Caco-2 (cell line): ENCODE measurements around the gene SSBP1. TPM values are rescaled to one million over a fixed set of nuclear protein-coding genes. Genes with fewer than 3 reads are reported as not detected.

Source experiments
- BruUV-seq: library from RNA; stranded (reverse); fragments of 400-500 nt; replicated peaks from 2 replicates; lab custom pipeline; 2021; lab: Mats Ljungman, UMichigan
- CTCF ChIA-PET: fragments of 300-600 bp; sonication (Branson Sonifier 250); formaldehyde crosslinking; loops from one replicate; lab custom pipeline; 2022; ENCODE audit warnings: antibody characterized with exemption; lab: Charles Lee
- POLR2A ChIA-PET: fragments of 300-600 bp; sonication (Branson Sonifier 250); formaldehyde crosslinking; loops from one replicate; lab custom pipeline; 2022; ENCODE audit warnings: antibody characterized with exemption; lab: Charles Lee
- DNase-seq, 2 experiments: peaks; one replicate each; pipeline versions ENCODE4 v3.0.0 to v3.0.0-alpha.2; 2020 to 2022
- H3K27me3 ChIP-seq: replicated peaks from 2 replicates; pipeline ENCODE4 v1.6.0; 2011; ENCODE audit warnings: low read length; ENCODE audit not compliant: control insufficient read depth, insufficient read depth
- H3K36me3 ChIP-seq: 2 replicates; pipeline ENCODE4 v1.5.1; 2011; ENCODE audit warnings: low read length; ENCODE audit not compliant: control insufficient read depth, insufficient read depth
- H3K4me1 ChIP-seq: fragments of 250-450 bp; sonication (Bioruptor Pico); 2 replicates; pipeline ENCODE4 v1.5.1; 2020; ENCODE audit warnings: mild to moderate bottlenecking
- H3K4me3 ChIP-seq: 2 replicates; pipeline ENCODE4 v1.5.1; 2011; ENCODE audit warnings: low read depth, mild to moderate bottlenecking, control low read depth, low read length
- H3K9me3 ChIP-seq: fragments of 250-450 bp; sonication (Bioruptor Pico); 2 replicates; pipeline ENCODE4 v1.5.1; 2020; ENCODE audit warnings: mild to moderate bottlenecking, moderate library complexity
- H3K27ac Mint-ChIP-seq: one replicate; pipeline ENCODE4 v1.8.0; 2022; ENCODE audit warnings: mixed read lengths; ENCODE audit not compliant: unreplicated experiment
- H3K27me3 Mint-ChIP-seq: one replicate; pipeline ENCODE4 v1.8.0; 2022; ENCODE audit warnings: mixed read lengths; ENCODE audit not compliant: insufficient read depth, unreplicated experiment
- H3K36me3 Mint-ChIP-seq: one replicate; pipeline ENCODE4 v1.8.0; 2022; ENCODE audit warnings: mild to moderate bottlenecking, mixed read lengths; ENCODE audit not compliant: insufficient read depth, unreplicated experiment
- H3K4me1 Mint-ChIP-seq: one replicate; pipeline ENCODE4 v1.8.0; 2022; ENCODE audit warnings: low read depth, mixed read lengths; ENCODE audit not compliant: unreplicated experiment
- H3K4me3 Mint-ChIP-seq: one replicate; pipeline ENCODE4 v1.8.0; 2022; ENCODE audit warnings: mild to moderate bottlenecking, moderate library complexity, mixed read lengths; ENCODE audit not compliant: unreplicated experiment
- H3K9me3 Mint-ChIP-seq: one replicate; pipeline ENCODE4 v1.8.0; 2022; ENCODE audit warnings: mixed read lengths; ENCODE audit not compliant: unreplicated experiment
- CTCF ChIP-seq, 2 experiments: fragments of 200-600 bp in 1 of 2; IDR thresholded peaks; 1 replicate in 1 of 2; 2 replicates in 1 of 2; pipeline versions ENCODE4 v1.5.1 to v1.8.0; 2011 to 2022; ENCODE audit warnings: antibody characterized with exemption in 1 of 2, control low read depth in 1 of 2, inconsistent platforms in 1 of 2, low read depth in 1 of 2, low read length in 1 of 2, mild to moderate bottlenecking in 1 of 2, moderate library complexity in 1 of 2; ENCODE audit not compliant: insufficient read depth in 1 of 2, severe bottlenecking in 1 of 2, unreplicated experiment in 1 of 2
- intact Hi-C: fragments of 100-400 bp; cut with micrococcal nuclease; formaldehyde crosslinking; loops from one replicate; pipeline ENCODE4 v1.10.0; 2022; ENCODE audit not compliant: unreplicated experiment
- total RNA-seq: library from RNA; stranded (reverse); gene quantifications from 2 replicates; pipeline ENCODE4 v1.2.3, GENCODE V29; 2022

The SSBP1 gene
- total RNA-seq, 1 experiment from 2014 or later, result 199 TPM

GRCh38 chr7:141704112-141704511, 34.0 kb upstream of the SSBP1 start:
- H3K36me3 ChIP-seq, result no peaks in the 10 kb centered on the region; the same call in 1 of the 2 replicates
- peaks cover 55% of the 10 kb centered on the region for H3K4me1 ChIP-seq
- H3K27me3 ChIP-seq, result no peaks in the 10 kb centered on the region
- no peak overlapping the region for H3K4me3 ChIP-seq
- no peaks in the 10 kb centered on the region for H3K36me3 Mint-ChIP-seq
- H3K9me3 Mint-ChIP-seq, result no peaks in the 10 kb centered on the region
- no peak for DNase-seq
- BruUV-seq, result no TSS peak
- H3K27ac Mint-ChIP-seq, result no peak overlapping the region
- peaks cover 34% of the 10 kb centered on the region for H3K4me1 Mint-ChIP-seq
- ChIA-PET POLR2A (no interaction called here), CTCF (no interaction called here)
- no peaks in the 10 kb centered on the region for H3K9me3 ChIP-seq
- H3K4me3 Mint-ChIP-seq, result no peak overlapping the region
- TF ChIP-seq CTCF (IDR thresholded peaks at IDR 0.05; ENCODE audit: insufficient read depth in 1 of 2, low read depth in 1 of 2, low read length in 1 of 2, severe bottlenecking in 1 of 2, unreplicated experiment in 1 of 2), result no peak
- intact Hi-C loops, result loop anchor here (10.0 kb wide), 1 partner anchor 49 kb away; no protein-coding TSS in a partner anchor
- no peaks in the 10 kb centered on the region for H3K27me3 Mint-ChIP-seq

GRCh38 chr7:141704741-141705140, 33.4 kb upstream of the SSBP1 start:
- Mint-ChIP-seq H3K9me3 (no peaks in the 10 kb centered on the region), H3K27ac (no peak overlapping the region), H3K36me3 (no peaks in the 10 kb centered on the region), H3K4me1 (peaks cover 33% of the 10 kb centered on the region), H3K4me3 (no peak overlapping the region), H3K27me3 (no peaks in the 10 kb centered on the region)
- BruUV-seq, result no TSS peak
- TF ChIP-seq CTCF (IDR thresholded peaks at IDR 0.05; ENCODE audit: insufficient read depth in 1 of 2, low read depth in 1 of 2, low read length in 1 of 2, severe bottlenecking in 1 of 2, unreplicated experiment in 1 of 2), result no peak
- intact Hi-C loops, result loop anchor here (10.0 kb wide), 1 partner anchor 50 kb away; no protein-coding TSS in a partner anchor
- no peaks in the 10 kb centered on the region; the same call in 1 of the 2 replicates for H3K36me3 ChIP-seq
- no peak for DNase-seq
- CTCF ChIA-PET, result no interaction called here
- no peaks in the 10 kb centered on the region for H3K9me3 ChIP-seq
- H3K4me1 ChIP-seq, result peaks cover 55% of the 10 kb centered on the region
- POLR2A ChIA-PET, result no interaction called here
- no peak overlapping the region for H3K4me3 ChIP-seq
- no peaks in the 10 kb centered on the region for H3K27me3 ChIP-seq

- no TSS peak for BruUV-seq
- H3K4me1 Mint-ChIP-seq, result peaks cover 20% of the 10 kb centered on the region
- intact Hi-C loops, result loop anchor here (1.0 to 10.0 kb wide), 2 partner anchors 8 to 52 kb away; no protein-coding TSS in a partner anchor
- Histone ChIP-seq H3K4me3 (no peak overlapping the region), H3K4me1 (peaks cover 50% of the 10 kb centered on the region), H3K9me3 (no peaks in the 10 kb centered on the region), H3K27me3 (no peaks in the 10 kb centered on the region), H3K36me3 (no peaks in the 10 kb centered on the region)
- peak overlapping the region; percentile 6 for H3K27ac Mint-ChIP-seq
- H3K27me3 Mint-ChIP-seq, result no peaks in the 10 kb centered on the region
- no peaks in the 10 kb centered on the region for H3K9me3 Mint-ChIP-seq
- DNase-seq, result no peak
- ChIA-PET CTCF (no interaction called here), POLR2A (no interaction called here)
- no peak for TF ChIP-seq CTCF (IDR thresholded peaks at IDR 0.05; ENCODE audit: insufficient read depth in 1 of 2, low read depth in 1 of 2, low read length in 1 of 2, severe bottlenecking in 1 of 2, unreplicated experiment in 1 of 2)
- no peaks in the 10 kb centered on the region for H3K36me3 Mint-ChIP-seq
- H3K4me3 Mint-ChIP-seq, result no peak overlapping the region
Observed at GRCh38 chr7:141706239-141707064, 31.7 kb upstream of the SSBP1 start.
